SK-N-SH treated with all-trans-retinoic acid at 6 μM for 48 hours (cell line): Measurements from ENCODE around the gene FXYD4.

Experiments used
- ATAC-seq: fragments of 200-7000 bp; cut with Tn5 transposase; 3 replicates; pipeline ENCODE4 v1.9.1; 2020; ENCODE audit warnings: mild to moderate bottlenecking, moderate library complexity
- ARNTL ChIP-seq: fragments of 450-650 bp; formaldehyde crosslinking; IDR thresholded peaks from 2 replicates; pipeline ENCODE4 v1.5.0; 2020; ENCODE audit warnings: low read depth, mild to moderate bottlenecking, moderate library complexity, borderline replicate concordance
- BACH2 ChIP-seq: fragments of 250-450 bp; sonication (Bioruptor Pico); IDR thresholded peaks from 2 replicates; pipeline ENCODE4 v1.9.0; 2021; ENCODE audit warnings: mild to moderate bottlenecking, borderline replicate concordance
- CREB5 ChIP-seq: fragments of 250-450 bp; sonication (Bioruptor Pico); IDR thresholded peaks from 2 replicates; pipeline ENCODE4 v1.5.1; 2020; ENCODE audit warnings: low read depth, mild to moderate bottlenecking, moderate library complexity
- CSDC2 ChIP-seq: fragments of 250-450 bp; sonication (Bioruptor Pico); IDR thresholded peaks from 2 replicates; pipeline ENCODE4 v1.5.0; 2020; ENCODE audit warnings: mild to moderate bottlenecking, moderate library complexity
- CSRNP3 ChIP-seq: fragments of 250-450 bp; sonication (Bioruptor Pico); IDR thresholded peaks from 2 replicates; pipeline ENCODE4 v1.5.1; 2021; ENCODE audit warnings: mild to moderate bottlenecking, moderate library complexity
- ESRRG ChIP-seq: fragments of 250-450 bp; sonication (Bioruptor Pico); IDR thresholded peaks from 2 replicates; pipeline ENCODE4 v1.6.1; 2021; ENCODE audit warnings: mild to moderate bottlenecking
- GLIS3 ChIP-seq: fragments of 250-450 bp; sonication (Bioruptor Pico); IDR thresholded peaks from 2 replicates; pipeline ENCODE4 v1.5.0; 2020; ENCODE audit warnings: mild to moderate bottlenecking, moderate library complexity
- ISL1 ChIP-seq: fragments of 250-450 bp; sonication (Bioruptor Pico); IDR thresholded peaks from 2 replicates; pipeline ENCODE4 v2.1.2; 2022; ENCODE audit warnings: mild to moderate bottlenecking, moderate library complexity
- OSR1 ChIP-seq: fragments of 250-450 bp; sonication (Bioruptor Pico); IDR thresholded peaks from 2 replicates; pipeline ENCODE4 v1.8.0; 2022; ENCODE audit warnings: moderate library complexity, mild to moderate bottlenecking, inconsistent platforms
- POU6F1 ChIP-seq: fragments of 250-450 bp; sonication (Bioruptor Pico); IDR thresholded peaks from 2 replicates; pipeline ENCODE4 v1.8.0; 2021; ENCODE audit warnings: low read depth, mild to moderate bottlenecking, moderate library complexity, borderline replicate concordance
- PPARA ChIP-seq: fragments of 250-450 bp; sonication (Bioruptor Pico); IDR thresholded peaks from 2 replicates; pipeline ENCODE4 v1.5.0; 2020; ENCODE audit warnings: mild to moderate bottlenecking, borderline replicate concordance
- RARB ChIP-seq: fragments of 250-450 bp; sonication (Bioruptor Pico); IDR thresholded peaks from 2 replicates; pipeline ENCODE4 v1.8.0; 2021; ENCODE audit warnings: mild to moderate bottlenecking, moderate library complexity
- TCF4 ChIP-seq: fragments of 250-450 bp; sonication (Bioruptor Pico); IDR thresholded peaks from 2 replicates; pipeline ENCODE4 v1.8.0; 2021; ENCODE audit warnings: mild to moderate bottlenecking, moderate library complexity, borderline replicate concordance
- TOX ChIP-seq: fragments of 250-450 bp; sonication (Bioruptor Pico); IDR thresholded peaks from 2 replicates; pipeline ENCODE4 v1.8.0; 2021; ENCODE audit warnings: mild to moderate bottlenecking, moderate library complexity, borderline replicate concordance
- TSHZ2 ChIP-seq: fragments of 250-450 bp; sonication (Bioruptor Pico); IDR thresholded peaks from 2 replicates; pipeline ENCODE4 v1.5.0; 2020; ENCODE audit warnings: mild to moderate bottlenecking, moderate library complexity
- ZC3H10 ChIP-seq: fragments of 250-450 bp; sonication (Bioruptor Pico); IDR thresholded peaks from 2 replicates; pipeline ENCODE4 v1.5.1; 2021; ENCODE audit warnings: mild to moderate bottlenecking, moderate library complexity
- ZFP3 ChIP-seq: fragments of 250-450 bp; sonication (Bioruptor Pico); IDR thresholded peaks from 2 replicates; pipeline ENCODE4 v1.5.0; 2020; ENCODE audit warnings: mild to moderate bottlenecking, moderate library complexity
- ZFP30 ChIP-seq: fragments of 450-650 bp; formaldehyde crosslinking; IDR thresholded peaks from 2 replicates; pipeline ENCODE4 v1.5.0; 2022; ENCODE audit warnings: mild to moderate bottlenecking, moderate library complexity
- ZNF565 ChIP-seq: fragments of 450-650 bp; formaldehyde crosslinking; conservative IDR thresholded peaks from 2 replicates; pipeline ENCODE4 v1.5.0; 2020; ENCODE audit warnings: low read depth, mild to moderate bottlenecking, moderate library complexity
- ZNF70 ChIP-seq: fragments of 450-650 bp; formaldehyde crosslinking; IDR thresholded peaks from 2 replicates; pipeline ENCODE4 v1.5.0; 2020; ENCODE audit warnings: mild to moderate bottlenecking, moderate library complexity
- ZNF8 ChIP-seq: fragments of 450-650 bp; formaldehyde crosslinking; IDR thresholded peaks from 2 replicates; pipeline ENCODE4 v1.5.0; 2020; ENCODE audit warnings: mild to moderate bottlenecking, moderate library complexity

The FXYD4 gene

GRCh38 chr10:43375401-43376020, 4.1 kb downstream of the FXYD4 start:
- ATAC-seq: no peak
- TF ChIP-seq POU6F1 (CRISPR knock-in tag) (no peak), TSHZ2 (no peak), CREB5 (no peak), CSDC2 (CRISPR knock-in tag) (no peak), ISL1 (no peak), PPARA (CRISPR knock-in tag) (no peak), ARNTL (CRISPR knock-in tag) (no peak), RARB (no peak), OSR1 (CRISPR knock-in tag) (no peak), GLIS3 (CRISPR knock-in tag) (no peak), ZFP3 (no peak), CSRNP3 (no peak), BACH2 (CRISPR knock-in tag) (no peak), ESRRG (CRISPR knock-in tag) (no peak), ZNF8 (CRISPR knock-in tag) (no peak), TCF4 (CRISPR knock-in tag) (no peak), TOX (CRISPR knock-in tag) (no peak), ZNF70 (CRISPR knock-in tag) (no peak)

GRCh38 chr10:43376046-43376635, 4.7 kb downstream of the FXYD4 start:
- TF ChIP-seq PPARA (CRISPR knock-in tag) (no peak), ZNF70 (CRISPR knock-in tag) (no peak), ZFP30 (no peak), GLIS3 (CRISPR knock-in tag) (no peak), POU6F1 (CRISPR knock-in tag) (no peak), ISL1 (no peak), OSR1 (CRISPR knock-in tag) (no peak), TOX (CRISPR knock-in tag) (no peak), TCF4 (CRISPR knock-in tag) (no peak), ZNF565 (CRISPR knock-in tag) (no peak), ESRRG (CRISPR knock-in tag) (no peak), ZC3H10 (no peak), CREB5 (no peak), BACH2 (CRISPR knock-in tag) (no peak), ARNTL (CRISPR knock-in tag) (no peak)
- TF ChIP-seq, all 23 proteins: peak for 0
- ATAC-seq: no peak
